ENCODE data around the gene GRIA1.

- no peak for TF ChIP-seq CTCF (IDR thresholded peaks at IDR 0.05)
- TF ChIP-seq EZH2 (IDR thresholded peaks at IDR 0.05; ENCODE audit: borderline replicate concordance, insufficient read depth, low read depth, low read length, poor library complexity, severe bottlenecking) = no peak
Observed at GRCh38 chr5:153585622-153586277, 95.3 kb downstream of the GRIA1 start.

All from B cell (primary cell).